HG02938 (cell line): ENCODE measurements around the gene SNED1.
A peak's percentile ranks its signal among the peaks of the same experiment; 100 is the strongest.

Source experiments
- ATAC-seq: cut with Tn5 transposase; IDR thresholded peaks from one replicate; pipeline ENCODE4 v1.9.1; 2021; ENCODE audit warnings: mild to moderate bottlenecking, moderate library complexity; ENCODE audit not compliant: unreplicated experiment

SNED1 gene

DNA sequence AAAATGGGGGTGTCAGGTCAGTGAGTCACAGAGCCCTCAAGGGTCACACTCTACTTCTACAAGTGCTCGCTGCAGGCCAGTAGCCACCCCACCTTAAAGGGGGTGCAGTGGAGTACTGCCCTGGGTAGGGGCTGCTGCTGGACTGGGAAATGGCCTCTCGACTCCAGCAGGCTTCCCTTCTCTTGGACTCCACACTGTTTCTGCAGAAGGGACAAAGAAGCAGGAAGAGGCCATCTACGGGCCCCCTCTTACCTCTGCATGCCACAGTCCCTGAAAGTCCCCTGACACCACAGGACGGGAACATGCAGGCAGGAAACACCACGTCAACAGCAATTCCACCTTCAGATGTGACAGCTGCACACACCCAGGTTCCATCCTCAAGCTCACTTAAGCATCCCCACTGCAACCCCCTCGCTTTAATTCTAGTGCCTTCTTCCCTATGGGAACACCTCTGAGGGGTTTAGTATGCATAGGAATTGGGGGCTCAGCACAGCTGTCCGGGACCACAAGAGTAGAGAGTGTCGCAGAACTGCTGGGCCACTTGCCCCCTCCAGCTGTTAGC lies 22.3 kb downstream of the SNED1 start:
- ATAC-seq = no peak

DNA sequence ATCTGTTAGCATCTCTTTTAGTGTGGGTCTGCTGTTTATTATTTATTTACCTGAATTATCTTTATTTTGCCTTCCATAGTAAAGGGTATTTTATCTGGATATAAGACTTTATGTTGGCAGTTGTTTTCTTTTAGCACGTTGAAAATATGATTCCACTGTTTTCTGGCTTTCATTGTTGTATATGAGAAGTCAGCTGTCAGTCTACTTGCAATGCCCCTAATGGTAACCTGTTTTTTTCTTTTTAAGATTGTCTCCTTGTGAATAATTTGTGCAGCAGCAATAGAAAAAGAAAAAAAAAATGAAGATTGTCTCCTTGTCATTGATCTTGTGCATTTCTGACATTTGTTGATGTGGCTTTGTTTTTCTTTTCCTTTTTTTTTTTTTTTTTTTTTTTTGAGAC lies 27.2 kb downstream of the SNED1 start:
- no peak for ATAC-seq

- ATAC-seq = no peak
Observed at GRCh38 chr2:241029599-241030332, 31.3 kb downstream of the SNED1 start.

DNA sequence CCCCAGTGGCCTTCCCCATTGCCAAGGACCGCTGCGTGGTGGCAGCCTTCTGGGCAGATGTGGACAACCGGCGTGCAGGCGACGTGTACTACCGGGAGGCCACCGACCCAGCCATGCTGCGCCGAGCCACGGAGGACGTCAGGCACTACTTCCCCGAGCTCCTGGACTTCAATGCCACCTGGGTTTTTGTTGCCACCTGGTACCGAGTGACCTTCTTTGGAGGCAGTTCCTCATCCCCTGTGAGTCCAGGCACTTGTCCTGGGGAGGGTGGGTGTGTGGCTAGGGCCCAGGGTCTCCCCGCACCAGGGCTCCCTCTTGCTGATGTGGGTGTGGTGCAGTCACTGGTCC lies 31.9 kb downstream of the SNED1 start:
- no peak for ATAC-seq

- no peak for ATAC-seq
Observed at GRCh38 chr2:241030883-241031282, 32.5 kb downstream of the SNED1 start.

DNA sequence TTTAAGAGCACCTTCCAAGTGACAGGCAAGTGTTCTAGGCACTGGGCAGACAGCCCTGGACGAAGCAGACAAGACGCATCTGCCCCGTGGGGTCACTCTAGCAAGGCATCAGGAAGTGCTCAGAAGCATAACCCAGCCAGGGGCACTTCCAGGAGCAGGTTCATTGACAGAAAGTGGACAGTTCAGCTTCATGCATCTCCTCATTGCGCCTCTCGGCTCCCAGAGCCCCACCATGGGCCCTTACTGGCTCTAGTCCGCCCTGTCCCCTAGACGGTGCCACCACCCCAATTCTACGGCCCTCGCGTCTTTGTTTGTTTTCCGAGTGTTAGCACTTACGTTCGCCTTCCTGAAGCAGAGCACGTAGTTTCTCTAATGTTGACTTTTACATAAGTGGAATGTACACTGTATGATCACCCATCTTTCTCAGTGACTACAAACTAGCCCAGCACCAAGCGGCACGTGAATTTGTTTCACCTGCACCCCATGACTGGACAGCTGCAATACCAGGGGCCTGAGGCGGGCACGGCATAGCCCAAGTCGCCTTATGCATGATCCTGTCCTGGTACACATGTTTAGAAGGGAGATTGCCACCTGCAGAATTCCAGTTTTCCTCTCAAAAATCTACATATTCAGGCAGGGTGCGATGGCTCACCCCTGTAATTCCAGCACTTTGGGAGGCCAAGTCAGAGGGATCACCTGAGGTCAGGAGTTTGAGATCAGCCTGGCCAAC lies 33.2 kb downstream of the SNED1 start:
- no peak for ATAC-seq

GRCh38 chr2:241033336-241033987 lies 35.0 kb downstream of the SNED1 start:
- ATAC-seq = no peak

- no peak for ATAC-seq
Observed at GRCh38 chr2:241033994-241034393, 35.6 kb downstream of the SNED1 start.

DNA sequence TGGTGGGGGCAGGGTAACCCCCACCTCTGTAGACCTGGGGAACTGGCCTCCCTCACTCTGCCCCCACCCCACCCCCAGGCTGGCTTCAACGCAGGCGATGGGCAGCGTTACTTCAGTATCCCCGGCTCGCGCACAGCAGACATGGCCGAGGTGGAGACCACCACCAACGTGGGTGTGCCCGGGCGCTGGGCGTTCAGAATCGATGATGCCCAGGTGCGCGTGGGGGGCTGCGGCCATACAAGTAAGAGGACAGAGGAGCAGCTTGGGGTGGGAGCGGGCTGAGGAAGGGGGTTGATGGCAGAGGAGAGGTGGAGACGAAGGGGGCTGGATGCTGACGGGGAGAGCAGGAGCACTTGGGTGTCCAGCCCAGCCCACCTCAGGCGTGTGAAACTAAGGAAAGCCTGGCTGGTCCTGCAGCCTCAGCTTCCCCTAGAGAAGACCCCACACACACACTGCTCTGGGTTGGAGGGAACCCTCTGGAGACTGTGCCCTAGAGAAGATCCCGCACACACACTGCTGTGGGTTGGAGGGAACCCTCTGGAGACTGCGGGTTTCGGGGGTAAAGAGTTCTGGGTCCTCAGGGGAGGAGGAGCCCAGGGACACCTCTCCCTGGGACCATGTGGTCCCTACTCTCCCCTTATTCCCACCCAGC lies 36.2 kb downstream of the SNED1 start:
- no peak for ATAC-seq

DNA sequence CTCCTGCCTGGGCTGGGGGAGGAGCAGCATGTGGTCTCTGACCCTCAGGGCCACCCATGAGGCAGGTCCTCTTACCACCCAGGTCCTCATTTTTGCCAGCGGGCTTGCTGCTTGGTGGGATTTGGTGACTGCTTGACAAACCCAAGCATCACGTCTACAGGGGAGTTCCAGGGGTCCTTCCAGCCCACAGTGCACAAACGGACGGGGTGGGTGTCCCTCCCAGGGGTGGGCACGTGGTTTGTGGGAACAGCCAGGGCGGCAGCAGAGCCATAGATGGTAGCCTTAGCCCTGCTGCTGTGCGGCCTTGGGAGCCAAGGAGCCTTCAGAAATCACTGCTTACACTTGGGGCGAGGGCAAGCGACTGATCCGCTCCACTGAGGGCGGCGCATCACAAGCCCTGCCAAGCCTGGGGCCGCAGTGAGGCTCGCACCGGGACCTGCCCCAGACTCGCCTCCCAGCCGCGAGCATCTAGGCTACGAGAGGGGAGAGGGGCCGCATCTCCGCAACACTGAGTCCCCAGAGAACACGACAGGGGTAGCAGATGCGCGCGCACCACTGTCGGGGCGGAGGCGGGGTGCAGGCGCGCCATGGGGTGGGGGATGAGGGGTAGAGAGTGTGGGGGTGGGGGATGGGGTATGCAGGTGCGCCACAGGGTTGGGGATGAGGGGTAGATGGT lies 36.9 kb downstream of the SNED1 start:
- no peak for ATAC-seq

- ATAC-seq = no peak
Observed at GRCh38 chr2:241035818-241036396, 37.5 kb downstream of the SNED1 start.

GRCh38 chr2:241036397-241036963 lies 38.1 kb downstream of the SNED1 start:
- ATAC-seq = peak; percentile 76

DNA sequence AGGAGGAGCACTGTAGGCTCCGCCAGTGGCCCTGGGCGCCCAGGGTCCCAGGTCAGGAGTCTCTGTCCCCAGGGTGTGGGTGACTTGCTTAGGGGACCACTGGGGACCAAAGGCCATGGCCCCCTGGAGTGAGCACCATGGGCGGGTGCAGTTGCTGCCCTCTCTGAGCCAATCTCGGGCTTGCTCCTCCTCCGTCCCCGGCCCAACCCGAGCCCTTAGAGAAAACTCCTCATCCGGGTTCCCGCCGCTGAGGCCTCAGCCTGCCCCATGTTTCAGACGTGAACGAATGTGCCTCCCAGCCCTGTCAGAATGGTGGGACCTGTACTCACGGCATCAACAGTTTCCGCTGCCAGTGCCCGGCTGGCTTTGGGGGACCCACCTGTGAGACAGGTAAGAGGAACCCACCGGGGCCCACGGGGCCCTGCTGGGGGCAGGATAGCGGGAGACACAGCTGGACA lies 38.6 kb downstream of the SNED1 start:
- no peak for ATAC-seq

DNA sequence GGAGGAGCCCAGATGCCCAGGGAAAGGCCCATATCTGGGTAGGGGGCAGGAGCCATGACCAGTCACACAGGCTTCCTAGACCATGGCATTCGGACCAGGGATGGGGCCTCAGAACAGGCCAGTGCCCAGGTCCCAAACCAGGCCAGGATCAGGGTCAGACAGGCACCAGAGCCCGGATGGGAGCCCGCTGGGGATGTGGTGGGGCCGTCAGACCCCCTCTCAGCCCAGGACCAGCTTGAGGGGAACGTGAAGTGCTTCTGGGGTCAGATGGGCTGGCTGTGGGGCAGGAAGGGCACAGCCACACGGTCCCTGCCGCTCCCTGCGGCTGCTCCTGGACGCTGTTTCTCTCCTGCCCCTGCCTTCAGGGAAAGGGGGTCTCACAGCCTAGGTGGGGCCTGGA lies 39.1 kb downstream of the SNED1 start:
- no peak for ATAC-seq

- no peak for ATAC-seq
Observed at GRCh38 chr2:241038374-241039180, 40.2 kb downstream of the SNED1 start.

GRCh38 chr2:241039416-241039815 lies 41.0 kb downstream of the SNED1 start:
- ATAC-seq = no peak

DNA sequence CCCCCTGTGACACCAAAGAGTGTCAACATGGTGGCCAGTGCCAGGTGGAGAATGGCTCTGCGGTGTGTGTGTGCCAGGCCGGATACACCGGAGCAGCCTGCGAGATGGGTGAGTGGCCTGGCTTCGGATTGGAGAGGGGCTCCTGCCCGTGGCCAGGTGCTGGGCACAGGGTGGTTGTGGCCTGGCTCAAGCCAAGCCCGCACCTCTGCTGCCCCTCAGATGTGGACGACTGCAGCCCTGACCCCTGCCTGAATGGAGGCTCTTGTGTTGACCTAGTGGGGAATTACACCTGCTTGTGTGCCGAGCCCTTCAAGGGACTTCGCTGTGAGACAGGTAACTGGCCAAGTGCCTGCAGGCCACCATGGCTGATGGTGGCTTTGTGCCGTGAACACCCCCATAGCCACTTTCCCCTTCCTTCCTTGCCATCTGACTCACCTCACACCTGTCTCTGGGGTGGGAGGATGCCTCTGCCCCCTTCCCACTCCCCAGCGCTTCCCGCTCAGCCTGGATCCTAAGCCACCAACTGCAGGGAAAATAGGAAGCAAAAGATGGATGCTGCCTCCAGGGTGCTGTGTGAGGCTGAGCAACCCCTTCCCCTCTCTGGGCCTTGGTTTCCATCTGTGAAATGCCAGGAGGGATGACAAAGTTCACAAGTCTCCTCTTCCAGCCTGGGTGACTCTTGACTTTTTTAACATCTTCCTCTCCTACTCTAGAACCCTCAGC lies 41.8 kb downstream of the SNED1 start:
- ATAC-seq = no peak

DNA sequence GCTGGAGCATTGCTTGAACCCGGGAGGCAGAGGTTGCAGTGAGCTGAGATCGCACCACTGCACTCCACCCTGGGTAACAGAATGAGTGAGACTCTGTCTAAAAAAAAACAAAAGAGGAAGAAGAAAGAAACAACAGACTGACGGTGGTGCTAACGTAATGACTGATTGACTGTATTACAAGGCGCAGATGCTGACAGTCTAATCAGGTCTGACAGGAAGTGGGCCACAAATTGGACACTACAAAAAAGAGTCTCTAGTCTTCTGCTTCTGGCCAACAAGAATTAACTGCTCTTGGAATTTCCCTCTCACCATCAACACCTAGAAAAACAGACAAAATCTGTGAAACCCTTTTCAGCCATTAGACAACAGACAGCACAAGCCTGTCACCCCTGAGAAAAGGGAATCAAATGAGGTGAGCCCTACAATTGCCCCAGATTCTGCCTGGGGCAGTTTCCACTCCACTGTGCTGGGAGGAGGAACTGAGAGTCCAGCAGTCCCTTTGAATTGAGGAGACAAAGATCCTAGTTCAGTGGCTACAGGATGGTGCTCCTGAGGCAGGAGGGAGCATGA lies 43.3 kb downstream of the SNED1 start:
- peak; percentile 87 for ATAC-seq
